GM21786 (cell line): ENCODE measurements around the gene ST3GAL2.
"Not testable (repeated sequence)": the region's sequence is repeated elsewhere in the genome, so short reads cannot be mapped to it uniquely, and the experiment has no call there.

Experiments
- ATAC-seq: cut with Tn5 transposase; IDR thresholded peaks from one replicate; pipeline ENCODE4 v1.9.1; 2021; ENCODE audit not compliant: unreplicated experiment

Gene ST3GAL2

GRCh38 chr16:70467608-70468007 lies 28.7 kb upstream of the ST3GAL2 start:
- no peak for ATAC-seq

DNA sequence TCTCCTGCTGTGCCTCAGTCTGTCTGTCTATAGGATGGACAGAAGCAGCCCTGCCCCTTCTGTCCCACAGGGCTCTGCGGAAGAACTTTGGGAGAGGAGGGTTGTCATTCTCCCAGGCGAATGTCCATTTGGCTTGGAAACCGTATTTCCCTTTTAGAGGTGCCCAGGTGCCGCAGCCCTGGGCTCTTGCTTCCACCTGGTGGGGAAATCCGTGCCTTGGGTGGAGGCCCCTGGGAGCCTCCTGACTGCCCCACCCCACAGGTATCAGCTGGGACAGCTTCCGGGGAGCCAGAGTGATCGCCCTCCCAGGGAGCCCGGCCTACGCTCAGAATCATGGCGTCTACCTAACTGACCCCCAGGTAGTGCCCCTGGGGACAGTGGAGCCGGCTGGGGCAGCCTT lies 28.2 kb upstream of the ST3GAL2 start:
- no peak for ATAC-seq

GRCh38 chr16:70466805-70467076 lies 27.8 kb upstream of the ST3GAL2 start:
- ATAC-seq: no peak

GRCh38 chr16:70465999-70466804 lies 27.3 kb upstream of the ST3GAL2 start:
- ATAC-seq: no peak

DNA sequence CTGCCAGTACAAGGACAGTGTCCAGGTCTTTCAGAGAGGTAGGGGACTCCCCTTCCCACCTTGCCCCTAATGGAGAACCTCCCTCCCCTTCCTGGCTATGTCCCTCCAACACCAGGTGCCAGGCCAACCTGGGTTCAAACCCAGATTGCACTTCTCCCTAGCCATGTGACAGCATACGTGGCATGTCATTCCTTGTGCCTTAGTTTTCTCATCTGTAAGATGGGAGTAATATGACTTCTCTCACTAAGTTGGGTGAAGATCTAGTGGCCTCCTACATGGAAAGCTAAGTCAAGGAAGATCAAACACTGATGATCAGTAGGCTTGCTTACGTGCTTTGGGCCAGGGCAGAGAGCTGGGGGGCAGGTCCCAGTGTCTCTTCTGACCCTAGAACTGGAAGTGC lies 24.3 kb upstream of the ST3GAL2 start:
- ATAC-seq: no peak

DNA sequence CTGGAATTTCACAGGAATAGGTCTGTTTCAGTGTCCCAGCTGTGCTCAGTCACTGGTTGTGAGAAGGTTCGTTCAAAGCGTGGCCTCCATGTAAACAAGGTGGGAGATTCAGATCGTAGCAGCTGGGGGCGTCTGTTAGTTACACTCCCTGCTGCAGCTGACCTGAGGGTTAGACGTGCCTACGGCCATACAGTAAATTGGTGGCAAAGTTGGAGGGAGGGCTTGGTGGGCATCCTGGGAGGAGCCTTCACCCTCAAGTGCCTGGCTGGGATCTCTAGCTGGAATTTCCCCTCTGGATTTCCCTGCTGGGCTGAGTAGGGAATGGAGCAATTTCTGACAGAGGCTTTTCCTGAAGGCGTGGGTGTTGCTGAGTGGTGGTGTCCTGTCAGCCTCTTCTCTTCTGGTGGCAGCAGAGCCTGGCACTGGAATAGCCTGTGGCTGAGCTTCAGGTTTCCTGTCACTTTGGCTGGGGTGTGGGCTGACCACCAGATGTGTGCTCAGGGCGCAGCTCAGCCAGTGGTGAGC lies 21.9 kb upstream of the ST3GAL2 start:
- ATAC-seq: no peak

GRCh38 chr16:70457446-70458166 lies 18.7 kb upstream of the ST3GAL2 start:
- no peak for ATAC-seq

- no peak for ATAC-seq
These were observed 17.0 kb upstream of the ST3GAL2 start for GRCh38 chr16:70455910-70456309.

- peak; percentile 88 for ATAC-seq
These were observed 15.5 kb upstream of the ST3GAL2 start, which contains the start of gene FCSK for GRCh38 chr16:70454222-70455034. Gene FCSK (plus strand): TSS chr16:70454595. CDS start chr16:70463191, 8,596 bp downstream.

- peak; percentile 7 for ATAC-seq
These were observed 15.0 kb upstream of the ST3GAL2 start for GRCh38 chr16:70453892-70454221.

DNA sequence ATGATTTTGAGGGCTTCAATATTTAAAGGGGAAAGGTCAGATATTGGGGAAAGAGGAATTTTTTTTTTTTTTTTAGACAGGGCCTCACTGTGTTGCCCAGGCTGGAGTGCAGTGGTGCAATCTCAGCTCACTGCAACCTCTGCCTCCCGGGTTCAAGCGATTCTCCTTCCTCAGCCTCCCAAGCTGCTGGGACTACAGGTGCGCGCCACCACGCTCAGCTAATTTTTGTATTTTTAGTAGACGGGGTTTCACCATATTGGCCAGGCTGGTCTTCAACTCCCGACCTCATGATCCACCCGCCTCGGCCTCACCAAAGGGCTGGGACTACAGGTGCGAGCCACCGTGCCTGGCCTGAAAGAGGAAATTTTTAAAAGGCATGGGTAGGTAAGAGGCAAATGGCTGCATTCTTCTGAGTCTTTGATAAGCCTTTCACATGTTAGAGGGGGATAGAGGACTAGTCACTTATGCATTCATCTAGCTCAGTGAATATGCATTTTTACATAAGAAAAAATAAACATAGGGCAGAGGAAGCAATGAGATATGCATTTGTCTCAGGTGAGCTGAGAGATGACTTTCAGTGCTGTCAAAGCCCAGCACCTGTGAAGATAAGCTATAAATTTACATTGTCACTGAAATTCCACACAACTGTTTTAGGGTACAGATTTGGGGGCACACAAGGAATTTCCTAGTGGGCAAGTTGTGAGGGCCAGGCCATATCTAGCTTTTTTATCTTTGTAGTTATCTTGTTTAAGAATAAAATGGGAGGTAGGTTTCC lies 14.4 kb upstream of the ST3GAL2 start:
- ATAC-seq: no peak

GRCh38 chr16:70451004-70451340 lies 12.1 kb upstream of the ST3GAL2 start:
- ATAC-seq: not testable (repeated sequence)

DNA sequence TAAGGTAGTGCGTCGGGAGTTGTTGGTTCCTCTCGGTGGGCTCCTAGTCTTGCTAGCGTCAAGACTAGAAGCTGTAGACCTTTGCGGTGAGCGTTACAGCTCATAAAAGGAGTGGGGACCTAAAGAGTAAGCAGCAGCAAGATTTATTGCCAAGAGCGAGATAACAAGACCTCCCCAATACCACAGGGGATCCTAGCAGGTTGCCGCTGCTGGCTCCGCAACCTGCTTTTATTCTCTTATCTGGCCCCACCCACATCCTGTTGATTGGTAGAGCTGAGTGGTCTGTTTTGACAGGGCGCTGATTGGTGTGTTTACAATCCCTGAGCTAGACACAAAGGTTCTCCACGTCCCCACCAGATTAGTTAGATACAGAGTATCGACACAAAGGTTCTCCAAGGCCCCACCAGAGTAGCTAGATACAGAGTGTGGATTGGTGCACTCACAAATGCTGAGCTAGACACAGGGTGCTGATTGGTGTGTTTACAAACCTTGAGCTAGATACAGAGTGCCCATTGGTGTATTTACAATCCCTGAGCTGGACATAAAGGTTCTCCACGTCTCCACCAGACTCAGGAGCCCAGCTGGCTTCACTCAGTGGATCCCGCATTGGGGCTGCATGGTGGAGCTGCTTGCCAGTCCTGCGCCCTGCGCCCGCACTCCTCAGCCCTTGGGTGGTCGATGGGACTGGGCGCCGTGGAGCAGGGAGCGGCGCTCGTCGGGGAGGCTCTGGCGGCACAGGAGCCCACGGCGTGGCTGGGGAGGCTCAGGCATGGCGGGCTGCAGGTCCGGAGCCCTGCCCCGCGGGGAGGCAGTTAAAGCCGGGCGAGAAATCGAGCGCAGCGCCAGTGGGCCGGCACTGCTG lies 11.5 kb upstream of the ST3GAL2 start:
- not testable (repeated sequence) for ATAC-seq

- ATAC-seq: no peak
These were observed 9.2 kb upstream of the ST3GAL2 start for GRCh38 chr16:70448075-70448474.

GRCh38 chr16:70444249-70445063 lies 5.6 kb upstream of the ST3GAL2 start:
- no peak for ATAC-seq

GRCh38 chr16:70442344-70442743 lies 3.4 kb upstream of the ST3GAL2 start:
- no peak for ATAC-seq

- no peak for ATAC-seq
These were observed 2.6 kb upstream of the ST3GAL2 start for GRCh38 chr16:70441406-70441990.

GRCh38 chr16:70440009-70440692 lies 1.3 kb upstream of the ST3GAL2 start:
- no peak for ATAC-seq
